Measurements from ENCODE around the gene VRK1. TPM values are rescaled to one million over a fixed set of nuclear protein-coding genes. Genes with fewer than 3 reads are reported as not detected.

VRK1 gene
- total RNA-seq, 1 experiment from 2014 or later: 67.3 TPM

GRCh38 chr14:96905065-96905464 is 107.9 kb downstream of the VRK1 start:
- Mint-ChIP-seq H3K4me3 (no peak overlapping the region), H3K27ac (no peak overlapping the region), H3K4me1 (peaks cover 27% of the 10 kb centered on the region), H3K27me3 (ENCODE audit: low read depth) (peaks cover 1% of the 10 kb centered on the region; the same call in 1 of the 2 replicates), H3K36me3 (peaks cover 13% of the 10 kb centered on the region), H3K9me3 (peaks cover 16% of the 10 kb centered on the region)
- TF ChIP-seq SMAD4 (CRISPR knock-in tag; IDR thresholded peaks at IDR 0.05): no peak
- TF ChIP-seq, protein P1, sequence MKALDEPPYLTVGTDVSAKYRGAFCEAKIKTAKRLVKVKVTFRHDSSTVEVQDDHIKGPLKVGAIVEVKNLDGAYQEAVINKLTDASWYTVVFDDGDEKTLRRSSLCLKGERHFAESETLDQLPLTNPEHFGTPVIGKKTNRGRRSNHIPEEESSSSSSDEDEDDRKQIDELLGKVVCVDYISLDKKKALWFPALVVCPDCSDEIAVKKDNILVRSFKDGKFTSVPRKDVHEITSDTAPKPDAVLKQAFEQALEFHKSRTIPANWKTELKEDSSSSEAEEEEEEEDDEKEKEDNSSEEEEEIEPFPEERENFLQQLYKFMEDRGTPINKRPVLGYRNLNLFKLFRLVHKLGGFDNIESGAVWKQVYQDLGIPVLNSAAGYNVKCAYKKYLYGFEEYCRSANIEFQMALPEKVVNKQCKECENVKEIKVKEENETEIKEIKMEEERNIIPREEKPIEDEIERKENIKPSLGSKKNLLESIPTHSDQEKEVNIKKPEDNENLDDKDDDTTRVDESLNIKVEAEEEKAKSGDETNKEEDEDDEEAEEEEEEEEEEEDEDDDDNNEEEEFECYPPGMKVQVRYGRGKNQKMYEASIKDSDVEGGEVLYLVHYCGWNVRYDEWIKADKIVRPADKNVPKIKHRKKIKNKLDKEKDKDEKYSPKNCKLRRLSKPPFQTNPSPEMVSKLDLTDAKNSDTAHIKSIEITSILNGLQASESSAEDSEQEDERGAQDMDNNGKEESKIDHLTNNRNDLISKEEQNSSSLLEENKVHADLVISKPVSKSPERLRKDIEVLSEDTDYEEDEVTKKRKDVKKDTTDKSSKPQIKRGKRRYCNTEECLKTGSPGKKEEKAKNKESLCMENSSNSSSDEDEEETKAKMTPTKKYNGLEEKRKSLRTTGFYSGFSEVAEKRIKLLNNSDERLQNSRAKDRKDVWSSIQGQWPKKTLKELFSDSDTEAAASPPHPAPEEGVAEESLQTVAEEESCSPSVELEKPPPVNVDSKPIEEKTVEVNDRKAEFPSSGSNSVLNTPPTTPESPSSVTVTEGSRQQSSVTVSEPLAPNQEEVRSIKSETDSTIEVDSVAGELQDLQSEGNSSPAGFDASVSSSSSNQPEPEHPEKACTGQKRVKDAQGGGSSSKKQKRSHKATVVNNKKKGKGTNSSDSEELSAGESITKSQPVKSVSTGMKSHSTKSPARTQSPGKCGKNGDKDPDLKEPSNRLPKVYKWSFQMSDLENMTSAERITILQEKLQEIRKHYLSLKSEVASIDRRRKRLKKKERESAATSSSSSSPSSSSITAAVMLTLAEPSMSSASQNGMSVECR (CRISPR knock-in tag; IDR thresholded peaks at IDR 0.05; ENCODE audit: borderline replicate concordance): no peak
- CTCF ChIA-PET: no interaction called here
- ATAC-seq (no peak), DNase-seq (ENCODE audit: low spot score) (no peak)
- POLR2A ChIA-PET: no interaction called here

GRCh38 chr14:96905825-96906224 is 108.6 kb downstream of the VRK1 start:
- DNase-seq (ENCODE audit: low spot score): no peak
- CTCF ChIA-PET: no interaction called here

GRCh38 chr14:96906434-96906833 is 109.3 kb downstream of the VRK1 start:
- POLR2A ChIA-PET: no interaction called here

More at GRCh38 chr14:96905825-96906224, 108.6 kb downstream of the VRK1 start:
- no peak for ATAC-seq
- H3K36me3 Mint-ChIP-seq: peaks cover 18% of the 10 kb centered on the region
- H3K9me3 Mint-ChIP-seq: peaks cover 22% of the 10 kb centered on the region
- no peak overlapping the region for H3K4me3 Mint-ChIP-seq
- no peak for TF ChIP-seq GTF2I (CRISPR knock-in tag; conservative IDR thresholded peaks at IDR 0.05)
- no peak for TF ChIP-seq NR2C2 (CRISPR knock-in tag; IDR thresholded peaks at IDR 0.05)
- TF ChIP-seq NR3C1 (CRISPR knock-in tag; conservative IDR thresholded peaks at IDR 0.05; ENCODE audit: low read depth): no peak
- peaks cover 2% of the 10 kb centered on the region; the same call in 1 of the 2 replicates for H3K27me3 Mint-ChIP-seq (ENCODE audit: low read depth)
- POLR2A ChIA-PET: no interaction called here
- peaks cover 27% of the 10 kb centered on the region for H3K4me1 Mint-ChIP-seq
- H3K27ac Mint-ChIP-seq: no peak overlapping the region

DNA sequence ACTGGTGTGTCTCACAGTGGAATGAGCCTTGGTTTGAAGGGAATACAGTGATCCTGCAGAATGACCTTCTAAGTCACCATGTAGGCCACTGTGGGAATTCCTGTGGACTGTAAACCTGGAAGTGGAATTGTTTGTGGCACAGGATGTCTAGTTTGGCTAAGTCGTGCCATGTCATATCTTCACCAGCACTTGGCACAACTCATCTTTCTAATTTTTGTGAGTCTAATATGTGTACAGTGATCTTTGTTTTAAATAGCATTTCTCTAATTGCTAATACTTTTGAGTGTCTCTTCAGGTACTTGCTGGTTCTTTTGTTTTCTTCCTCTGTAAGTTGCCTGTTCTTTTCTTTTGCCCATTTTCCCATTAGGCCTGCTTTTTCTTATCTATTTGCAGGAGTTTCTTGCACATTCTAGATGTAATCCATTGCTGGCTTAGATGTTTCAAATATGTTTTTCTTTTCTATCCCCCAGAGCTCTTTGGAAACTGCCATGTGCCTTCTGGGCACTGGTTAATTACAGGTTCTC is 112.7 kb downstream of the VRK1 start:
- Mint-ChIP-seq H3K4me3 (no peak overlapping the region), H3K4me1 (no peaks in the 10 kb centered on the region), H3K36me3 (peaks cover 20% of the 10 kb centered on the region), H3K27ac (no peak overlapping the region), H3K9me3 (peaks cover 31% of the 10 kb centered on the region), H3K27me3 (ENCODE audit: low read depth) (peaks cover 2% of the 10 kb centered on the region; the same call in 1 of the 2 replicates)
- no peak for ATAC-seq
- ChIA-PET POLR2A (no interaction called here), CTCF (interaction anchor here (1.3 kb wide), 1 partner anchor 57 kb away, joined by 5 read pairs; no protein-coding TSS in a partner anchor)
- DNase-seq (ENCODE audit: low spot score): no peak
- TF ChIP-seq ZNF396 (CRISPR knock-in tag; IDR thresholded peaks at IDR 0.05; ENCODE audit: borderline replicate concordance) (no peak), GRHL2 (CRISPR knock-in tag; IDR thresholded peaks at IDR 0.05; ENCODE audit: insufficient replicate concordance, severe bottlenecking) (no peak), ATF6 (CRISPR knock-in tag; IDR thresholded peaks at IDR 0.05) (no peak), OVOL2 (CRISPR knock-in tag; IDR thresholded peaks at IDR 0.05; ENCODE audit: borderline replicate concordance) (no peak), ETV6 (CRISPR knock-in tag; IDR thresholded peaks at IDR 0.05) (no peak), RORB (CRISPR knock-in tag; IDR thresholded peaks at IDR 0.05) (no peak)
- TF ChIP-seq, protein P2, sequence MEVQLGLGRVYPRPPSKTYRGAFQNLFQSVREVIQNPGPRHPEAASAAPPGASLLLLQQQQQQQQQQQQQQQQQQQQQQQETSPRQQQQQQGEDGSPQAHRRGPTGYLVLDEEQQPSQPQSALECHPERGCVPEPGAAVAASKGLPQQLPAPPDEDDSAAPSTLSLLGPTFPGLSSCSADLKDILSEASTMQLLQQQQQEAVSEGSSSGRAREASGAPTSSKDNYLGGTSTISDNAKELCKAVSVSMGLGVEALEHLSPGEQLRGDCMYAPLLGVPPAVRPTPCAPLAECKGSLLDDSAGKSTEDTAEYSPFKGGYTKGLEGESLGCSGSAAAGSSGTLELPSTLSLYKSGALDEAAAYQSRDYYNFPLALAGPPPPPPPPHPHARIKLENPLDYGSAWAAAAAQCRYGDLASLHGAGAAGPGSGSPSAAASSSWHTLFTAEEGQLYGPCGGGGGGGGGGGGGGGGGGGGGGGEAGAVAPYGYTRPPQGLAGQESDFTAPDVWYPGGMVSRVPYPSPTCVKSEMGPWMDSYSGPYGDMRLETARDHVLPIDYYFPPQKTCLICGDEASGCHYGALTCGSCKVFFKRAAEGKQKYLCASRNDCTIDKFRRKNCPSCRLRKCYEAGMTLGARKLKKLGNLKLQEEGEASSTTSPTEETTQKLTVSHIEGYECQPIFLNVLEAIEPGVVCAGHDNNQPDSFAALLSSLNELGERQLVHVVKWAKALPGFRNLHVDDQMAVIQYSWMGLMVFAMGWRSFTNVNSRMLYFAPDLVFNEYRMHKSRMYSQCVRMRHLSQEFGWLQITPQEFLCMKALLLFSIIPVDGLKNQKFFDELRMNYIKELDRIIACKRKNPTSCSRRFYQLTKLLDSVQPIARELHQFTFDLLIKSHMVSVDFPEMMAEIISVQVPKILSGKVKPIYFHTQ (CRISPR knock-in tag; IDR thresholded peaks at IDR 0.05): no peak
- TF ChIP-seq, protein P3, sequence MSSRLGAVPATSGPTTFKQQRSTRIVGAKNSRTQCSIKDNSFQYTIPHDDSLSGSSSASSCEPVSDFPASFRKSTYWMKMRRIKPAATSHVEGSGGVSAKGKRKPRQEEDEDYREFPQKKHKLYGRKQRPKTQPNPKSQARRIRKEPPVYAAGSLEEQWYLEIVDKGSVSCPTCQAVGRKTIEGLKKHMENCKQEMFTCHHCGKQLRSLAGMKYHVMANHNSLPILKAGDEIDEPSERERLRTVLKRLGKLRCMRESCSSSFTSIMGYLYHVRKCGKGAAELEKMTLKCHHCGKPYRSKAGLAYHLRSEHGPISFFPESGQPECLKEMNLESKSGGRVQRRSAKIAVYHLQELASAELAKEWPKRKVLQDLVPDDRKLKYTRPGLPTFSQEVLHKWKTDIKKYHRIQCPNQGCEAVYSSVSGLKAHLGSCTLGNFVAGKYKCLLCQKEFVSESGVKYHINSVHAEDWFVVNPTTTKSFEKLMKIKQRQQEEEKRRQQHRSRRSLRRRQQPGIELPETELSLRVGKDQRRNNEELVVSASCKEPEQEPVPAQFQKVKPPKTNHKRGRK (CRISPR knock-in tag; IDR thresholded peaks at IDR 0.05; ENCODE audit: borderline replicate concordance): no peak

More at GRCh38 chr14:96906434-96906833, 109.3 kb downstream of the VRK1 start:
- peaks cover 21% of the 10 kb centered on the region for H3K4me1 Mint-ChIP-seq
- H3K27ac Mint-ChIP-seq: no peak overlapping the region
- DNase-seq (ENCODE audit: low spot score): no peak
- CTCF ChIA-PET: no interaction called here
- H3K36me3 Mint-ChIP-seq: peaks cover 18% of the 10 kb centered on the region
- peaks cover 2% of the 10 kb centered on the region; the same call in 1 of the 2 replicates for H3K27me3 Mint-ChIP-seq (ENCODE audit: low read depth)
- no peak for TF ChIP-seq ATF2 (CRISPR knock-in tag; IDR thresholded peaks at IDR 0.05; ENCODE audit: borderline replicate concordance, low read depth)
- TF ChIP-seq MXD4 (CRISPR knock-in tag; IDR thresholded peaks at IDR 0.05; ENCODE audit: borderline replicate concordance): no peak
- no peak for TF ChIP-seq OVOL2 (CRISPR knock-in tag; IDR thresholded peaks at IDR 0.05; ENCODE audit: borderline replicate concordance)
- H3K4me3 Mint-ChIP-seq: no peak overlapping the region
- H3K9me3 Mint-ChIP-seq: peaks cover 22% of the 10 kb centered on the region
- no peak for ATAC-seq

Measured in WTC11 (cell line).